ENCODE data around the gene ISM1. TPM values are rescaled to one million over a fixed set of nuclear protein-coding genes. Genes with fewer than 3 reads are reported as not detected.

ISM1 gene
- total and polyA plus RNA-seq, 7 donors: 0.60 to 3.3 (median 1.5) TPM; not detected in 1

DNA sequence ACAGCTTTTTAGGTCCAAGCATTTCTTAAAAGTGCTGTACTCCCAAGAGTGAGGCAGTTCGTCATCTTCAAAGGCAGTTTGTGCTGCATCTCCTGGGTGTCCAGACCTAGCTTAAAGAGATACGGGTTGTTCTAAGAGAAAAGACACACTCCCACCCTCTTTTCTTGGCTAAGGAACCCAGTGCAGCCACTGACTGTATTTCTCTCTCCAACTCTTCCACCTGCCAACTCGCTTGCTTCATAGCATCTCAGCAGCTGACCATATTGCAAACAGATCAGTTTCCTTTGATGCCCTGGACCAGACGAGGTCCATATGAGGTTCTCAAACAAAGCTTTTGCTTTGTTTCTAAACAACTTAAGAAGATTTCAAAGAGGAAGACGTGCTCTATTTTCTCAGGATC lies 101.1 kb downstream of the ISM1 start:
- H3K4me1 ChIP-seq: peaks cover 0 to 39% (median 13%) of the 10 kb centered on the region in 4 donors
- peak overlapping the region in 3 of 4 donors; percentile 41 to 73 (median 56) for H3K27ac ChIP-seq
- no peak overlapping the region for H3K4me3 ChIP-seq
- intact Hi-C loops (cut with DNase I): loop anchor here (5.0 to 10.0 kb wide), 6 partner anchors 35 to 543 kb away; partner anchors contain the start of gene TASP1
- no peaks in the 10 kb centered on the region for H3K9me3 ChIP-seq
- peak; percentile 80 for DNase-seq
- WGBS, 2 donors: 69 to 81% methylated on average over 5 of the region's 5 CpGs
- H3K36me3 ChIP-seq: no peaks in the 10 kb centered on the region
- TF ChIP-seq, protein P1, sequence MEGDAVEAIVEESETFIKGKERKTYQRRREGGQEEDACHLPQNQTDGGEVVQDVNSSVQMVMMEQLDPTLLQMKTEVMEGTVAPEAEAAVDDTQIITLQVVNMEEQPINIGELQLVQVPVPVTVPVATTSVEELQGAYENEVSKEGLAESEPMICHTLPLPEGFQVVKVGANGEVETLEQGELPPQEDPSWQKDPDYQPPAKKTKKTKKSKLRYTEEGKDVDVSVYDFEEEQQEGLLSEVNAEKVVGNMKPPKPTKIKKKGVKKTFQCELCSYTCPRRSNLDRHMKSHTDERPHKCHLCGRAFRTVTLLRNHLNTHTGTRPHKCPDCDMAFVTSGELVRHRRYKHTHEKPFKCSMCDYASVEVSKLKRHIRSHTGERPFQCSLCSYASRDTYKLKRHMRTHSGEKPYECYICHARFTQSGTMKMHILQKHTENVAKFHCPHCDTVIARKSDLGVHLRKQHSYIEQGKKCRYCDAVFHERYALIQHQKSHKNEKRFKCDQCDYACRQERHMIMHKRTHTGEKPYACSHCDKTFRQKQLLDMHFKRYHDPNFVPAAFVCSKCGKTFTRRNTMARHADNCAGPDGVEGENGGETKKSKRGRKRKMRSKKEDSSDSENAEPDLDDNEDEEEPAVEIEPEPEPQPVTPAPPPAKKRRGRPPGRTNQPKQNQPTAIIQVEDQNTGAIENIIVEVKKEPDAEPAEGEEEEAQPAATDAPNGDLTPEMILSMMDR (IDR thresholded peaks at IDR 0.05): no peak
- peak in 3 of 4 donors; percentile 22 to 51 (median 30) for TF ChIP-seq POLR2AphosphoS5 (IDR thresholded peaks at IDR 0.05)
- H3K27me3 ChIP-seq: no peaks in the 10 kb centered on the region

DNA sequence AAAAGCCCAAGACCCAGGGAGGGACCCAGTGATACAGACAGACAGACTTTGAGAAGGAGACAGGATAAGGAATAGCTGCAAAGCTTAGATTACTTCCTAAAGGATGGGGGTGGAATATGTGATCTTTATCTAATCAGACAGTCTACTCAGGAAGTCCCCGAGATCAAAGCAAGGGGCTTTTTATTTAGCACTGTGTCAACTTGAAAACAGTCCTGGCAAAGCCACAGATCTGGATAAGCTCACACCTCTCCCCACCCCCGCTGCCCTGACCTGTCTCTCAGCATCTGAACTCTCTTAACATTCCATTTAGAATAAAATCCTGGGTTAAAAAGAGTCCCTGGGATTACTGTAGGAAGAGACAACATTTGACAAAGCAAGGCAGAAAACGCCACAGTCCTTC lies 101.5 kb downstream of the ISM1 start:
- TF ChIP-seq, protein P1 (IDR thresholded peaks at IDR 0.05): no peak
- TF ChIP-seq POLR2AphosphoS5 (IDR thresholded peaks at IDR 0.05): no peak
- TF ChIP-seq EP300 (IDR thresholded peaks at IDR 0.05): no peak
- TF ChIP-seq POLR2A (IDR thresholded peaks at IDR 0.05): no peak
- 30 to 50% methylated on average over 3 of the region's 3 CpGs for WGBS, 2 donors
- Histone ChIP-seq H3K27me3 (no peaks in the 10 kb centered on the region), H3K4me3 (no peak overlapping the region), H3K27ac (peak overlapping the region in 3 of 4 donors; percentile 41 to 73 (median 56)), H3K36me3 (no peaks in the 10 kb centered on the region), H3K9me3 (no peaks in the 10 kb centered on the region), H3K4me1 (peaks cover 0 to 39% (median 13%) of the 10 kb centered on the region in 4 donors)
- DNase-seq: no peak
- intact Hi-C loops (cut with DNase I): loop anchor here (5.0 to 10.0 kb wide), 6 partner anchors 35 to 542 kb away; partner anchors contain the start of gene TASP1

DNA sequence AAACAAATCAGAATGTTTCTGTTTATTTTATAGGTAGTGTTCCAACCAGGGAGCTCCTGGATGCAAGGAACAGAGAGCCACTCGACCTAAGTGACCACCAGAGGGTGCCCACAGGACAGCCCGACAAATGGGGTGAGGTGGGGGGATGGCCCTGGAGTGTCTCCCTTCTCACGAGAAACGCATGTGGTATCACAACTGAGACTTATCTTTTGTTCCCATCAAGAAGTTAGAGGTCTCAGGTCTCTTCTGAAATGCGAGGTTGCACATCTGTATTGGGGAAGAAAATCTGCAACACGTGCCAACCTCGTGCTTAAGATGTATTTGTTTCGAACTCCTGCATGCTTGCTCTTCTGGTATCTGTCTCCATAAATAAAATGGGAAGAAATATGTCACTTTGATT lies 104.0 kb downstream of the ISM1 start:
- no peak overlapping the region for H3K27ac ChIP-seq
- peaks cover 0 to 39% (median 13%) of the 10 kb centered on the region in 4 donors for H3K4me1 ChIP-seq
- no peak overlapping the region for H3K4me3 ChIP-seq
- WGBS, 2 donors: 48 to 49% methylated on average over 8 of the region's 8 CpGs
- no peaks in the 10 kb centered on the region for H3K36me3 ChIP-seq
- H3K9me3 ChIP-seq: no peaks in the 10 kb centered on the region
- intact Hi-C loops (cut with DNase I): loop anchor here (10.0 kb wide), 3 partner anchors 310 to 540 kb away; partner anchors contain the start of gene TASP1
- H3K27me3 ChIP-seq: no peaks in the 10 kb centered on the region
- TF ChIP-seq, protein P1 (IDR thresholded peaks at IDR 0.05): peak in 3 of 4 experiments; percentile 26 to 44 (median 39)
- TF ChIP-seq POLR2A (IDR thresholded peaks at IDR 0.05): no peak
- DNase-seq: no peak

DNA sequence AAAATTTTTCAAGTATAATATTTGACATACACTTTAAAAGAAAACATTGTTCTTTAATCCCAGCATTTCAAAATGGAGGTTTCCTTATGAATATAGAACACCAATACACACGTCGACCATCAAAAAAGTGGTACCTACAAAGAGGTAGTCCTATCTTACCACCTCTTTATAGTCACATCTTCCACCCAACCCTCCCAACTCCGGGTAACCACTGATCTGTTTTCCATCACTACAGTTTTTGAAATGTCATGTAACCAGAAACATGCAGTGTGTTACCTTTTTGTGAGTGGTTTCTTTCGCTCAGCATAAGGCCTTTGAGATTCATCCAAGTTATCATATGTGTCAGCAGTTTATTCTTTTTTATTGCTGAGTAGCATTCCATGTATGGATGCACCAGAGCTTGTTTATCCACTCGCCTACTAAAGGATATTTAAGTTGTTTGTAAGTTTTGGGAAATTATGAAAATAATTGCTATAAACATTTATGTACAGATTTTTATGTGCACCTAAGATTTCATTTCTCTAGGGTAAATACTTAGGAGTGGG lies 104.8 kb downstream of the ISM1 start:
- Histone ChIP-seq H3K27me3 (no peaks in the 10 kb centered on the region), H3K4me3 (no peak overlapping the region), H3K36me3 (no peaks in the 10 kb centered on the region), H3K4me1 (peaks cover 0 to 39% (median 13%) of the 10 kb centered on the region in 4 donors), H3K9me3 (no peaks in the 10 kb centered on the region), H3K27ac (no peak overlapping the region)
- WGBS, 2 donors: 86 to 89% methylated on average over 5 of the region's 5 CpGs
- no peak for TF ChIP-seq EP300 (IDR thresholded peaks at IDR 0.05)
- TF ChIP-seq, protein P1 (IDR thresholded peaks at IDR 0.05): no peak
- peak in 2 of 4 donors; percentile 24 to 55 for TF ChIP-seq POLR2AphosphoS5 (IDR thresholded peaks at IDR 0.05)
- intact Hi-C loops (cut with DNase I): loop anchor here (10.0 kb wide), 3 partner anchors 309 to 539 kb away; partner anchors contain the start of gene TASP1
- DNase-seq: no peak
